ENCODE results near the gene HEPHL1.
"Not testable (repeated sequence)": the region's sequence is repeated elsewhere in the genome, so short reads cannot be mapped to it uniquely, and the experiment has no call there.

HEPHL1 gene

GRCh38 chr11:94020777-94021481, at the start of gene HEPHL1:
Gene HEPHL1, plus strand, starts transcription at chr11:94021354. Its CDS starts 15 bp downstream, at chr11:94021369.
- DNase-seq (ENCODE audit: low read depth in 2 of 2), result no peak

GRCh38 chr11:93972790-93973189, 48.4 kb upstream of the HEPHL1 start:
- no peak for DNase-seq (ENCODE audit: low read depth in 2 of 2)

- DNase-seq (ENCODE audit: low read depth in 2 of 2), result not testable (repeated sequence)
Measured at GRCh38 chr11:93973322-93974051, 47.7 kb upstream of the HEPHL1 start.

- DNase-seq (ENCODE audit: low read depth in 2 of 2), result no peak
Measured at GRCh38 chr11:93974759-93975158, 46.4 kb upstream of the HEPHL1 start.

- not testable (repeated sequence) for DNase-seq (ENCODE audit: low read depth in 2 of 2)
Measured at GRCh38 chr11:93976577-93977254, 44.4 kb upstream of the HEPHL1 start.

GRCh38 chr11:93983542-93984195, 37.5 kb upstream of the HEPHL1 start:
- DNase-seq (ENCODE audit: low read depth in 2 of 2), result no peak

- no peak for DNase-seq (ENCODE audit: low read depth in 2 of 2)
Measured at GRCh38 chr11:93984196-93984567, 37.0 kb upstream of the HEPHL1 start.

- DNase-seq (ENCODE audit: low read depth in 2 of 2), result no peak
Measured at GRCh38 chr11:93984936-93985335, 36.2 kb upstream of the HEPHL1 start.

- no peak for DNase-seq (ENCODE audit: low read depth in 2 of 2)
Measured at GRCh38 chr11:93986716-93987115, 34.4 kb upstream of the HEPHL1 start.

GRCh38 chr11:93988455-93988854, 32.7 kb upstream of the HEPHL1 start:
- DNase-seq (ENCODE audit: low read depth in 2 of 2), result no peak

GRCh38 chr11:93988912-93989311, 32.2 kb upstream of the HEPHL1 start:
- DNase-seq (ENCODE audit: low read depth in 2 of 2), result no peak

- no peak for DNase-seq (ENCODE audit: low read depth in 2 of 2)
Measured at GRCh38 chr11:93993747-93994146, 27.4 kb upstream of the HEPHL1 start.

GRCh38 chr11:93997741-93998140, 23.4 kb upstream of the HEPHL1 start:
- DNase-seq (ENCODE audit: low read depth in 2 of 2), result no peak

- no peak for DNase-seq (ENCODE audit: low read depth in 2 of 2)
Measured at GRCh38 chr11:94000659-94001058, 20.5 kb upstream of the HEPHL1 start.

- no peak for DNase-seq (ENCODE audit: low read depth in 2 of 2)
Measured at GRCh38 chr11:94002226-94002625, 18.9 kb upstream of the HEPHL1 start.

GRCh38 chr11:94007426-94007825, 13.7 kb upstream of the HEPHL1 start:
- DNase-seq (ENCODE audit: low read depth in 2 of 2), result no peak

- no peak for DNase-seq (ENCODE audit: low read depth in 2 of 2)
Measured at GRCh38 chr11:94007906-94008305, 13.2 kb upstream of the HEPHL1 start.

GRCh38 chr11:94010136-94010535, 11.0 kb upstream of the HEPHL1 start:
- DNase-seq (ENCODE audit: low read depth in 2 of 2), result no peak

GRCh38 chr11:94011478-94011877, 9.7 kb upstream of the HEPHL1 start:
- no peak for DNase-seq (ENCODE audit: low read depth in 2 of 2)

- no peak for DNase-seq (ENCODE audit: low read depth in 2 of 2)
Measured at GRCh38 chr11:94017446-94017845, 3.7 kb upstream of the HEPHL1 start.

- DNase-seq (ENCODE audit: low read depth in 2 of 2), result no peak
Measured at GRCh38 chr11:94018721-94019120, 2.4 kb upstream of the HEPHL1 start.

- DNase-seq (ENCODE audit: low read depth in 2 of 2), result no peak
Measured at GRCh38 chr11:94023856-94024255, 2.7 kb downstream of the HEPHL1 start.
